IgD-negative memory B cell (primary cell): ENCODE results near the gene SLC9A9. TPM values are rescaled to one million over a fixed set of nuclear protein-coding genes. Genes with fewer than 3 reads are reported as not detected.
A peak's percentile ranks its signal among the peaks of the same experiment; 100 is the strongest.

Experiments used
- H3K27ac Mint-ChIP-seq, 3 donors: one replicate each; pipeline ENCODE4 v1.8.0; 2020 to 2022; ENCODE audit warnings: mild to moderate bottlenecking in 3 of 3, mixed read lengths in 3 of 3, moderate library complexity in 1 of 3
- H3K27me3 Mint-ChIP-seq: one replicate; pipeline ENCODE4 v1.8.0; 2021; ENCODE audit warnings: mixed read lengths
- H3K36me3 Mint-ChIP-seq: one replicate; pipeline ENCODE4 v1.8.0; 2020; ENCODE audit warnings: mild to moderate bottlenecking, mixed read lengths
- H3K4me1 Mint-ChIP-seq, 3 donors: one replicate each; pipeline ENCODE4 v1.8.0; 2020 to 2022; ENCODE audit warnings: mixed read lengths in 3 of 3, mild to moderate bottlenecking in 1 of 3
- H3K4me3 Mint-ChIP-seq, 4 donors: one replicate each; pipeline ENCODE4 v1.8.0; 2020 to 2022; ENCODE audit warnings: mild to moderate bottlenecking in 4 of 4, mixed read lengths in 4 of 4, moderate library complexity in 3 of 4
- H3K9me3 Mint-ChIP-seq, 3 donors: one replicate each; pipeline ENCODE4 v1.8.0; 2020 to 2021; ENCODE audit warnings: mixed read lengths in 3 of 3, mild to moderate bottlenecking in 1 of 3
- polyA plus RNA-seq: library from polyadenylated mRNA; unstranded; fragments of 300-500 nt; fragmentation: Illumina TruSeq; gene quantifications from one replicate; pipeline ENCODE4 v1.2.3, GENCODE V29; 2021

SLC9A9 gene
- polyA plus RNA-seq, 1 donor from 2014 or later: 9.1 TPM

- Mint-ChIP-seq H3K4me1 (peaks cover 6 to 23% (median 9%) of the 10 kb centered on the region in 3 donors), H3K9me3 (peaks cover 0 to 5% (median 3%) of the 10 kb centered on the region in 3 donors), H3K4me3 (no peak overlapping the region), H3K27ac (no peak overlapping the region), H3K27me3 (no peaks in the 10 kb centered on the region), H3K36me3 (peaks cover 5% of the 10 kb centered on the region)
These were observed 284.5 kb downstream of the SLC9A9 start for GRCh38 chr3:143563786-143564185.

- H3K36me3 Mint-ChIP-seq: peaks cover 5% of the 10 kb centered on the region
- H3K27me3 Mint-ChIP-seq: no peaks in the 10 kb centered on the region
- H3K4me1 Mint-ChIP-seq: peaks cover 6 to 19% (median 9%) of the 10 kb centered on the region in 3 donors
- H3K27ac Mint-ChIP-seq: no peak overlapping the region
- no peak overlapping the region for H3K4me3 Mint-ChIP-seq
- peaks cover 0 to 7% (median 3%) of the 10 kb centered on the region in 3 donors for H3K9me3 Mint-ChIP-seq
These were observed 285.5 kb downstream of the SLC9A9 start for GRCh38 chr3:143562789-143563188.

DNA sequence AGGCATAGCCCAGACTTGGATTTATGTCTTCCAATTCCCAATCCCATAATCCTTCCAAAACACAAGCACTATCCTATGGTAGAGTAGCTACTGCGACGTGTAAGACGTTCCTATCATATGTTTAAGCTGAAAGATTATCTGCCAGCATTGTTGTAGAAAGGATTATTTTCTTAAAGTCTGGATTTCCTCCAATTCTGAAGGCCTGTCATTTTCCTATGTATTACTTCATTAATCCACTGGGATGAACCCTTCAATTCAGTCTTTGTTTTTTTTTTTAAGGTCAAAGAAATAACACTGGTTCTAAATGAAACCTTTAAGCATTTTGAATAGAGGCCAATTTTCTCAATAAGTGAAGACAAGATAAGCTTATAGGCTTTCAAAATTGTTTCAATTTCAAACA is 289.0 kb downstream of the SLC9A9 start:
- H3K27me3 Mint-ChIP-seq: no peaks in the 10 kb centered on the region
- H3K36me3 Mint-ChIP-seq: peaks cover 7% of the 10 kb centered on the region
- H3K4me1 Mint-ChIP-seq: no peaks in the 10 kb centered on the region
- no peak overlapping the region for H3K27ac Mint-ChIP-seq
- no peak overlapping the region for H3K4me3 Mint-ChIP-seq
- H3K9me3 Mint-ChIP-seq: peaks cover 5 to 19% (median 7%) of the 10 kb centered on the region in 3 donors

GRCh38 chr3:143552851-143553250 is 295.4 kb downstream of the SLC9A9 start:
- H3K36me3 Mint-ChIP-seq: peaks cover 10% of the 10 kb centered on the region
- H3K9me3 Mint-ChIP-seq: peaks cover 0 to 19% (median 5%) of the 10 kb centered on the region in 3 donors
- no peak overlapping the region for H3K27ac Mint-ChIP-seq
- H3K4me3 Mint-ChIP-seq: no peak overlapping the region
- no peaks in the 10 kb centered on the region for H3K27me3 Mint-ChIP-seq
- H3K4me1 Mint-ChIP-seq: peaks cover 2 to 5% (median 4%) of the 10 kb centered on the region in 3 donors

DNA sequence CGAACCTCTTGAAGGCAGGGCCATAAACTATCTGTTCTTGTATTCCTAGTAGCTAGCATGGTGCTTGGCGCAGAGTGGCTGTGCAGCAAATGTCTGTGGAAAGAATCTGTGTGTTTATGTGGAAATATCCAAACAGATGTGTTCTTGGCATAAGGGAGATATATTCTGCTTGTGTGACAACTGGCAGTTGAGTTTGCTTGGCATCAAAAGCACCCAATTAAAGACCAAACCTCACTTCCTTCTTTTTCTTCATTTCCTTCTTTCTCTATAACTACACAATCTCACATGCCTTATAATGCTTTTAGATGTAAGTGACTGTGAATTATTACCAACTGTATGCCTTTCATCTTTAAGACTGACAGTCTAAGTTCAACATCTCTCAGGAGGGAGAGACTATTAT is 296.5 kb downstream of the SLC9A9 start:
- peaks cover 12% of the 10 kb centered on the region for H3K36me3 Mint-ChIP-seq
- peak overlapping the region in 1 of 3 donors; percentile 17 for H3K27ac Mint-ChIP-seq
- no peak overlapping the region for H3K4me3 Mint-ChIP-seq
- peaks cover 2 to 5% (median 4%) of the 10 kb centered on the region in 3 donors for H3K4me1 Mint-ChIP-seq
- H3K27me3 Mint-ChIP-seq: no peaks in the 10 kb centered on the region
- peaks cover 0 to 12% (median 5%) of the 10 kb centered on the region in 3 donors for H3K9me3 Mint-ChIP-seq

GRCh38 chr3:143548861-143549497 is 299.3 kb downstream of the SLC9A9 start:
- Mint-ChIP-seq H3K9me3 (peaks cover 0 to 4% (median 2%) of the 10 kb centered on the region in 3 donors), H3K27ac (no peak overlapping the region), H3K4me3 (no peak overlapping the region), H3K4me1 (peaks cover 4 to 5% (median 5%) of the 10 kb centered on the region in 3 donors), H3K27me3 (no peaks in the 10 kb centered on the region), H3K36me3 (peaks cover 19% of the 10 kb centered on the region)

- Mint-ChIP-seq H3K4me1 (peaks cover 4 to 5% (median 5%) of the 10 kb centered on the region in 3 donors), H3K9me3 (peaks cover 2 to 4% (median 2%) of the 10 kb centered on the region in 3 donors), H3K36me3 (peaks cover 18% of the 10 kb centered on the region), H3K27me3 (no peaks in the 10 kb centered on the region), H3K27ac (no peak overlapping the region), H3K4me3 (no peak overlapping the region)
These were observed 299.9 kb downstream of the SLC9A9 start for GRCh38 chr3:143548393-143548792.

DNA sequence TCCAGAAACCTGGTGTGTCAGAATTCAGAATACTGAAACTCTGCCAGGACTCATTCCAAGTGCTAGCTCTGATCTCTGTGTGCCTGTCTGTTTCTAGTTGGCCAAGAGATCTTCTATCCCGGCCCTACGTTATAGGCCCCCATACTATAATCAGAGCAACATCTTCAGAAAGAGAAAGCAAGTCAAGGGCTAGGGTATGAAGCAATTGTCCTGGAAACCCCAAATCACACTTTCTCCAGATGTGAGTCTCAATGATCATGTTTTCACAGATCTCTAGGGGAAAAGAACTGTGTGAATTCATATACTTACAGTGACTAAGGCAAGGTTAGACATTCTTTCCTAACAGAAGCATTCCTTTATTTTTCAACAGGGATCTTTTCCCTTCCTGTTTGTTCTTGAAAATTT is 309.7 kb downstream of the SLC9A9 start:
- H3K4me1 Mint-ChIP-seq: peaks cover 15 to 25% (median 23%) of the 10 kb centered on the region in 3 donors
- H3K27me3 Mint-ChIP-seq: no peaks in the 10 kb centered on the region
- H3K4me3 Mint-ChIP-seq: peak overlapping the region in 1 of 4 donors; percentile 18
- no peak overlapping the region for H3K27ac Mint-ChIP-seq
- peaks cover 4% of the 10 kb centered on the region for H3K36me3 Mint-ChIP-seq
- peaks cover 0 to 2% (median 0%) of the 10 kb centered on the region in 3 donors for H3K9me3 Mint-ChIP-seq

DNA sequence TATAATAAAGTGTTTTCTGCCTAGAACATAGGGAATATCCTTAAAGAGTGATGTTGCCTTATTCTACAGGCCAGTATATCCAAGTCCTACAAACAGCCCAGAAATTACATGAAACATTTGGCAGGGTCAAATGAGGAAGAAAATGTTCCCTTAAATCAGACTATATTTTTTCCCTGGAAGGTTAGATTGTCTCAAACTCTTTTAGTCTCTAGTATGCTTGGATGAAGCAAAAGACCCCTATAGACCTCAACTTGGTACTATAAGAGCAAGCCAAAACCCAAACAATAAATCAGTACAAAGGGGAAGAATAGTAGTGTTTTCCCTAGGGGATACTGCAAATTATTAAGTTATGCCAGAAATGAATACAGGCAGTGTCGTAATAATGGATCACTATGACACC is 310.2 kb downstream of the SLC9A9 start:
- peaks cover 4% of the 10 kb centered on the region for H3K36me3 Mint-ChIP-seq
- H3K4me3 Mint-ChIP-seq: peak overlapping the region in 1 of 4 donors; percentile 5
- no peaks in the 10 kb centered on the region for H3K9me3 Mint-ChIP-seq
- H3K27ac Mint-ChIP-seq: peak overlapping the region in 1 of 3 donors; percentile 67
- no peaks in the 10 kb centered on the region for H3K27me3 Mint-ChIP-seq
- H3K4me1 Mint-ChIP-seq: peaks cover 15 to 25% (median 23%) of the 10 kb centered on the region in 3 donors

DNA sequence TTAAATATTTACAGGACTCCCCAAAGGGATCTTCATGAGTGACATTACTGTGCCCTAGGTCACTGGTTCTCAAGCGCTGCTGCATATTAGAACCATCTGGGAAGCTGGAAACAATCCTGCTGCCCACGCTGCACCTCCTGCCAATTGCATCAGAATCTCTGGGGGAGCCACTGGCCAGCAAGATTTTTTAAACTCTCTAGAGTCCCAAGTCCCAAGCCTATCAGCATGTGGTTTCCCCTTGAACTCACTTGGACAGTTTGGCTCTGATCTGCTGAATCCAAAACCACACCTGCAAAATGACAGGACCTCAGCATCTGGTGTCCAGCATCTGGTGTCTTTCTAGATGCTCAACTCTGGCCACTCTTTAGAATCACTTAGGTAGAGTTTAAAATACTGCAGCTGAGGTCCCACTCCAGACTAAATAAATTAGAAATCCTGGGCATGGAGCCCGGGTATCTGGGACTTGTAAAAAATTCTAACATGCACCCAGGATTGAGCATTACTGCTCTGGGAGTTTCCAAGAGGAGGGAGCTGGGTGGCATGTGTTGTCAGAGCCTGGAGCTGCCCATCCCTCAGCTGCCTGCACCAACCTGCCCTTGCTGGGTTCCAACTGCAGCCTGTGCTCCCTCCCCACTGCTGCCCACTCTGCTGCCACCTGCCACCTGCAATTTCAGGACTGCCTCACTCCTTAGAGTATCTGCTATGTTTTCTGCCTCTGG is 311.3 kb downstream of the SLC9A9 start:
- Mint-ChIP-seq H3K27me3 (no peaks in the 10 kb centered on the region), H3K9me3 (no peaks in the 10 kb centered on the region), H3K36me3 (peaks cover 4% of the 10 kb centered on the region), H3K27ac (peak overlapping the region; percentile 65 to 92 (median 74)), H3K4me1 (peaks cover 15 to 25% (median 23%) of the 10 kb centered on the region in 3 donors), H3K4me3 (peak overlapping the region in 3 of 4 donors; percentile 76 to 90 (median 88))

- Mint-ChIP-seq H3K4me1 (peaks cover 20 to 29% (median 27%) of the 10 kb centered on the region in 3 donors), H3K36me3 (peaks cover 4% of the 10 kb centered on the region), H3K4me3 (peak overlapping the region; percentile 63 to 90 (median 82)), H3K9me3 (no peaks in the 10 kb centered on the region), H3K27me3 (no peaks in the 10 kb centered on the region), H3K27ac (peak overlapping the region; percentile 65 to 92 (median 74))
These were observed 312.1 kb downstream of the SLC9A9 start for GRCh38 chr3:143535994-143536784.

DNA sequence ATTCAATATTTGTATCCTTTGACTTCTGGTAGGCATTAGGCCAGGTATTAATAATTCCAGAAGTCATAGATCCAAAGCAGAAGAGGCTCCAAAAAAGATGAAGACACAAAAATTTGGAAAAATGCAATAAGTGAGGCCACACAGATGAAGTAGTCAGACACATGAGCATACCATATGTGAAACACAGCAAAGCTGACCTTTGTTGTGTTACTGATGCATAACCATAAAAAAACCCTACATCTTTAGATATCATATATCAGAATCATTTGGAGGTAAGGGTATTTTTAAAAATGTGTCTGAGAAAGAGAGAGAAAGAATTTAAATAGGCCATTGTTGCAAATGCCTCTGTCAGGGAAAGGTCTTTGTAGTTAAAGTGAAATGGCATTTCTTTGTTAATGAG is 314.9 kb downstream of the SLC9A9 start:
- Mint-ChIP-seq H3K4me3 (no peak overlapping the region), H3K36me3 (no peaks in the 10 kb centered on the region), H3K4me1 (peaks cover 44 to 53% (median 53%) of the 10 kb centered on the region in 3 donors)

DNA sequence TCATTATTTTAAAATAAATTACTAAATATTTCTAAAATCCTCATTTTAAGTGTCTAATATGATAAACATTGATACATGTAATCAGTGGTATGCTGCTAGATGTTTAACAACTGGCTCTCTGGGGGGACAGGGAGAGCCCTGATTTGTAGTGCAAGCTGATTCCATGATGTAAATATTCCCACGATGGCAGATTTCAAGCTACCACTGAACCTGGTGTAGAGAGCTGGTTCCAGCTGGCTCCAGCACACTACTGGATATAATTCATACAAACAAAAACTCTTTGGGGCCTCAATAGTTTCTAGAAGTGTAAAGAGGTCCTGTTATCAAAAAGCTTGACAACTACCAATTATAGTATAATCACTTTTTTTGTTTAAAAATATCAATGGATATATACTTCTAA is 316.2 kb downstream of the SLC9A9 start:
- no peaks in the 10 kb centered on the region for H3K36me3 Mint-ChIP-seq
- no peaks in the 10 kb centered on the region for H3K27me3 Mint-ChIP-seq
- peaks cover 37 to 53% (median 44%) of the 10 kb centered on the region in 3 donors for H3K4me1 Mint-ChIP-seq
- H3K4me3 Mint-ChIP-seq: no peak overlapping the region
- H3K9me3 Mint-ChIP-seq: no peaks in the 10 kb centered on the region
- no peak overlapping the region for H3K27ac Mint-ChIP-seq

More for the DNA sequence above, 314.9 kb downstream of the SLC9A9 start:
- no peak overlapping the region for H3K27ac Mint-ChIP-seq
- no peaks in the 10 kb centered on the region for H3K9me3 Mint-ChIP-seq
- H3K27me3 Mint-ChIP-seq: no peaks in the 10 kb centered on the region

GRCh38 chr3:143531101-143531500 is 317.2 kb downstream of the SLC9A9 start:
- peak overlapping the region in 2 of 3 donors; percentile 24 to 27 for H3K27ac Mint-ChIP-seq
- no peaks in the 10 kb centered on the region for H3K36me3 Mint-ChIP-seq
- H3K4me1 Mint-ChIP-seq: peaks cover 35 to 50% (median 44%) of the 10 kb centered on the region in 3 donors
- H3K4me3 Mint-ChIP-seq: peak overlapping the region in 1 of 4 donors; percentile 73
- H3K27me3 Mint-ChIP-seq: no peaks in the 10 kb centered on the region
- H3K9me3 Mint-ChIP-seq: no peaks in the 10 kb centered on the region
